BE2C (cell line): ENCODE results near the gene PIP5K1B.

Experiments
- DNase-seq: peaks from one replicate; pipeline ENCODE4 v3.0.0-alpha.2; 2020
- H3K27me3 ChIP-seq: fragments of 250-450 bp; sonication (Bioruptor Pico); 2 replicates; pipeline ENCODE4 v1.5.1; 2020; ENCODE audit warnings: mild to moderate bottlenecking
- H3K36me3 ChIP-seq: fragments of 250-450 bp; sonication (Bioruptor Pico); 2 replicates; pipeline ENCODE4 v1.5.1; 2020; ENCODE audit warnings: mild to moderate bottlenecking
- H3K4me1 ChIP-seq: fragments of 250-450 bp; sonication (Bioruptor Pico); 2 replicates; pipeline ENCODE4 v1.5.1; 2020
- H3K4me3 ChIP-seq: 2 replicates; pipeline ENCODE4 v1.5.1; 2011; ENCODE audit warnings: low read depth, low read length
- H3K9me3 ChIP-seq: fragments of 250-450 bp; sonication (Bioruptor Pico); 2 replicates; pipeline ENCODE4 v1.5.1; 2020
- CTCF ChIP-seq: IDR thresholded peaks from 2 replicates; pipeline ENCODE4 v1.5.1; 2012; ENCODE audit warnings: mild to moderate bottlenecking, low read depth, low read length

The PIP5K1B gene

DNA sequence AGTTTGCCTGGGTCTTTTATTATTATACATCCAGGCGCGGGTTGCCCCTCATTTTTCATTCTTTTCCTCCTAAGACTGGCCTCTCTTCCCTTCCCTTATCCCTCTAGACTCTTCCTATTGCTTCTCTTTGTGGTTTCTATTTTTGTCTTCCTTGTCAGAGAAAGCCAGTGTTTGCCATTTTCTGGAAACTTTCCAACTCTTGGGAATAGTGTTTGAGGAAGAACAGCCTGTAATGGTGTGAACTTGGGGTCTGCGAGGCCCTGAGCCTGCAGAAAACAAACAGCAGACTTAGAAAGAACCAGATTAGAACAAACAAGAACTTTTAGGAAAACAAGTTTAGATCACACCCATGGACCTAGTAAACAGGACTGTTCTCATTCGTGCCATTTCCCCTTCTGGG is 293.3 kb downstream of the PIP5K1B start:
- no peak overlapping the region for H3K4me3 ChIP-seq
- no peaks in the 10 kb centered on the region for H3K9me3 ChIP-seq
- no peak for DNase-seq
- peaks cover 39% of the 10 kb centered on the region for H3K27me3 ChIP-seq
- no peaks in the 10 kb centered on the region for H3K4me1 ChIP-seq
- TF ChIP-seq CTCF, result no peak
- H3K36me3 ChIP-seq, result no peaks in the 10 kb centered on the region

DNA sequence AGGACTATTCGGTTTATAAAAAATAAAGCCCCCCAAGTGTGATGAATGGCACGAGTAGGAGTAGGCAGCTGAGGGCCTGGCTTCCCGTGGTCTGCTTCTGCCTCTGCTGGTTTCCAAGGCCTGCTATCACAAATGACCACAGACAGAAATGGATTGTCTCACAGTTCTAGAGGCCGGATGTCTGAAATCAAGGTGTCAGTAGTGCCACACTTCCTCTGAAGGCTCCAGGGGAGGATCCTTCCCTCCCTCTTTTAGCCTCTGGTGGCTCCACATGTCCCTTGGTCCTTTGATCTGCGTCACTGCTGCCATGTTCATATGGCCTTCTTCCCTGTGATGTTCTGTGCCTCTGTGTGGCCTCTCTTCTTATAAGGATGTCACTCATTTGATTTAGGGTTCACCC is 293.8 kb downstream of the PIP5K1B start:
- Histone ChIP-seq H3K36me3 (no peaks in the 10 kb centered on the region), H3K4me3 (no peak overlapping the region), H3K27me3 (peaks cover 39% of the 10 kb centered on the region), H3K9me3 (no peaks in the 10 kb centered on the region), H3K4me1 (no peaks in the 10 kb centered on the region)
- TF ChIP-seq CTCF, result no peak
- DNase-seq, result no peak

DNA sequence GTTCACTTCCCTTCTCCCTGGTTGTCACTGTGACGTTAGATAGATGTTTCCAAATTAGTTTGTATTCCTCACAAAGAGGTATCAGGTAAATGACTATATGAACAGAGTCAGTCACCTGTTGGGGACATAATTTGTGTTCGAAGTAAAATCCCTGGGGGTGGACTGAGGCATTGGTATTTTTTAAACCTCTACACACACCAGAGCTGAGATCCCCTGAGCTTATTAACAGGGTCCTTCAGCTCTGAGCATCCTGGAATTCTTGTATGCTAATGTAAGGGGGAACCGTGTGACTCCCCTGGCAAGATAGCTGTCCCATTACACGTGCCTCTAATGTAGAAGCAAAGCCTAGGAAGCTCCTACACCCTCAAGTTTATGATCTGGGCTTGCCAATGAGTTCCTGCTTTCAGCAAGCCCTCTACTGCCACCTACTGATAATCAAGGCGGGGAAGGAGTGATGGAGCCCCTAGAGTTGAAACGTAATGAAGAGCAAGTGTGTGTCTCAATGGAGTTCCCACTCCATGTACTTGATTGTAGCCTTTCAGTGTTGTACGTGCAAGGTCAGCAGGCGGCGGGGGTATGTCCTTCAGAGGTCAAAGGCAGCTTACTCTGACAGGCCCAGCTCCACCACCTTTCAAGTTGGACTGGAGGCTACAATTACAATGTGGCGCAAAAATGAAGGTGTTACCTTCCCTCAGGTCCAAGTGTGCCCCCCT is 294.5 kb downstream of the PIP5K1B start:
- peak; percentile 92 for TF ChIP-seq CTCF
- H3K27me3 ChIP-seq, result peaks cover 45% of the 10 kb centered on the region
- H3K9me3 ChIP-seq, result no peaks in the 10 kb centered on the region
- no peaks in the 10 kb centered on the region for H3K4me1 ChIP-seq
- H3K4me3 ChIP-seq, result no peak overlapping the region
- no peaks in the 10 kb centered on the region for H3K36me3 ChIP-seq
- DNase-seq, result peak; percentile 58

DNA sequence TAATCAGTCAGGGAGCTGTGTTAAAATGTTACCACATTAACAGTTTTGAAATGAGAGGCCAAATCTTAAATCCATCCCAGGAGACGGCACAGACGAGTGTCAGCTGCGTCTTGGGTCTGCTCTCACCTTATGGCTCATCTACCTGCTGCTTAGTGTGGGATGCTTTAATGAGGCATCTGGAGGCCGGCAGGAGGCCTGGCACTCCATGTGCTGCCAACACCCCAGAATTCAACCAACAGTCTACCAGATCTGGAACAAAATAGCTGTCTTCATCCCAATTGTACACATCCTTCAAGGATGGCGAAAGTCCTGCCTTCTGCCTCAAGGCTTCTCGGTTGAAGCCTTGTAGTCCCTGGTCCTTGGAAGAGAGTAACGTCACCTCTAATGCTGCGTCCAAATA is 296.9 kb downstream of the PIP5K1B start:
- no peak for TF ChIP-seq CTCF
- Histone ChIP-seq H3K4me1 (no peaks in the 10 kb centered on the region), H3K27me3 (peaks cover 50% of the 10 kb centered on the region), H3K9me3 (no peaks in the 10 kb centered on the region), H3K36me3 (no peaks in the 10 kb centered on the region), H3K4me3 (no peak overlapping the region)
- no peak for DNase-seq

- no peaks in the 10 kb centered on the region for H3K9me3 ChIP-seq
- DNase-seq, result no peak
- no peaks in the 10 kb centered on the region for H3K4me1 ChIP-seq
- H3K27me3 ChIP-seq, result peaks cover 52% of the 10 kb centered on the region
- no peak overlapping the region for H3K4me3 ChIP-seq
- no peak for TF ChIP-seq CTCF
- H3K36me3 ChIP-seq, result no peaks in the 10 kb centered on the region
Observed at GRCh38 chr9:69003051-69003450, 298.0 kb downstream of the PIP5K1B start.

- no peak for DNase-seq
- H3K36me3 ChIP-seq, result no peaks in the 10 kb centered on the region
- no peak for TF ChIP-seq CTCF
- peaks cover 54% of the 10 kb centered on the region for H3K27me3 ChIP-seq
- H3K4me3 ChIP-seq, result no peak overlapping the region
- H3K9me3 ChIP-seq, result no peaks in the 10 kb centered on the region
- H3K4me1 ChIP-seq, result no peaks in the 10 kb centered on the region
Observed at GRCh38 chr9:69004836-69005235, 299.8 kb downstream of the PIP5K1B start.
